GM19455 (cell line): ENCODE data around the gene TPM1.
"Not testable (repeated sequence)": the region's sequence is repeated elsewhere in the genome, so short reads cannot be mapped to it uniquely, and the experiment has no call there.

Experiments
- ATAC-seq: cut with Tn5 transposase; IDR thresholded peaks from one replicate; pipeline ENCODE4 v1.9.1; 2021; ENCODE audit not compliant: unreplicated experiment

Gene TPM1

DNA sequence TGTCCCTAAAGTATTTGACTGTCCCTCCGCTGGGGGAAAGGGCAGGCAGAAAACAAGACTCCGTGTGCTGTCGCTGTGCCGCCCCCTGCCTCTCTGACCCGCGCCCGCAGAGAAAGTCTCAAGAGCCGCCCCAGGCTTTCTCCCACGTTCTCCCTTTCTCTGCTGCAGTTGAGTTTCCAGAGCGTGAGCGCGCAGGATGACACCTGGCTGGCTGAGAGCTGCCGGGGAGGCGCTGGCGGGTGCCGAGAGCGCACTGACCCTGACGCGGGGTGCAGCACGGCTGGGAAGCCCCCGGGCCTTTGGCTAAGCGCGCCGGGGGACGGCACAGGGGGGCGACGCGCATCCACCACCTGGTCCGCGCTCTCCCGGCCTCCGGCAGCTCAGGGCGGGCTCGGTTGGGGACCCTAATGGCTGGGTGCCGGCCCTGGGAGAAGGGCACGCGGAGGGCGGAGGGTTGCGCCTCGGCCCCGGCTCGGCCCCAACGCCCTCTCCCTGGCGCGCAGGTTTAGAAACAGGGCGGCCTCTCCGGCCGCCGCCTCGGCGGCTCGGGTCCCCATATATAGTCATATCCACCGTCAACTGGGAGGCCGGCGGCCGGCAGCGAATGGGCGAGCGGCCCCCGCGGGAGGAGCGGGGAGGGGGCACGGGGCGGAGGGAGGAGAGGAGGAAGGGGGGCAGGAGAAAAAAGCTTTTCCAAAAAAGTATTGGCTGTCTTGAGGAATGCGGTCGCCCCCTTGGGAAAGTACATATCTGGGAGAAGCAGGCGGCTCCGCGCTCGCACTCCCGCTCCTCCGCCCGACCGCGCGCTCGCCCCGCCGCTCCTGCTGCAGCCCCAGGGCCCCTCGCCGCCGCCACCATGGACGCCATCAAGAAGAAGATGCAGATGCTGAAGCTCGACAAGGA lies at the start of gene TPM1:
TSS of gene TPM1 (plus strand) at position 774 of the 903 bp plus-strand sequence. CDS start at position 857, 83 bp downstream.
- no peak for ATAC-seq

DNA sequence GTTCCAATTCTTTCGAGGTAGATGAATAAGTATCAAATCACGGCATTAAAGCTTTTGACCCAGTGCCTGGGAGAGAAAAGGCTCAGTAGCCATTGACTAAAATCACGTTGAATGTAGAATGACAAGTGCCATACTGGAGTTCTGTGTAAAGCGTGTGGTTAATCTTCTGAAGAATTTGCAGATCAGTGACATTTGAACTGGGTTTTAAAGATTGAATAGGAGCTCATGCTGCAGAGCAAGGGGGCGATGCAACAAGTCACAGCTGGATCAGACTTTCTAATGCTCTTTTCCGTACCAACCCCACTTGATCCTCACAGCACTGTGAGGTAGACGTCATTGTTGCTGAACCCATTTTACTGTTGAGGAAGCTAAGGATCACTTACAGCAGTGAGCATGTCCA lies 49.5 kb upstream of the TPM1 start:
- ATAC-seq, result no peak

DNA sequence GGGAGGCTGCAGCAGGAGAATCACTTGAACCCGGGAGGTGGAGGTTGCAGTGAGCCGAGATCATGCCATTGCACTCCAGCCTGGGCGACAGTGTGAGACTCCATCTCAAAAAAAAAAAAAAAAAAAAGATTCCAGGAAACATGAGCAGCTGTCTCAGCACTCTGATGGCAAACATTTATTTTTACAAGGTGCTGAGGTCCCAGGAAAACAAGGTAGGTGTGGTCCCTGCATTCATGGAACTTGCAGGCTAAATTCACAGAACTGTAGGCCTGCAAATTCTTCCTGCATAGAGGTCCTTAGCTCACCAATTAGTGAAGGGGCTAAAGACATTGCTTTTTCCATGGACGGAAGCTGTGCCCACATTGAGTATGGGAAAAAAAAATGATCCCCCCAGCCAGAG lies 48.9 kb upstream of the TPM1 start:
- ATAC-seq, result not testable (repeated sequence)

DNA sequence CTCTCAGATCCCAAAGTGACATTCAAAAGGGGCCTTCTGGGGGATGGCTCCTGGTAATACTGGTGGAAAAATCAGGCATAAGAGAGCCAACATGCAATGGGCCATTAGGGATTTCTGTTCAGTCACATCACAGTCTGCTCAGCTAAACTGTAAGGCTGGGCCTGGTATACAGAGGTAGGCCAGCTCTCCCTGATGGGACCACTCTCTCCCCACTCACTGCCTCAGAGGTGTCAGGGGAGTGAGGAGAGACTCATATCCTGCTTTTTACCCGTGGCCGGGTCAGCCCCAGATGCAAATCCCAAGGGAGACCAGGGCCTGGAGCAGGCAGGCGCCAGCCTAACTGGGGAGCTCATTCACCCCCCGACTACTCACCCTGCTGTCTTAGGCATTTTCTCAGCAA lies 48.1 kb upstream of the TPM1 start:
- ATAC-seq, result no peak

DNA sequence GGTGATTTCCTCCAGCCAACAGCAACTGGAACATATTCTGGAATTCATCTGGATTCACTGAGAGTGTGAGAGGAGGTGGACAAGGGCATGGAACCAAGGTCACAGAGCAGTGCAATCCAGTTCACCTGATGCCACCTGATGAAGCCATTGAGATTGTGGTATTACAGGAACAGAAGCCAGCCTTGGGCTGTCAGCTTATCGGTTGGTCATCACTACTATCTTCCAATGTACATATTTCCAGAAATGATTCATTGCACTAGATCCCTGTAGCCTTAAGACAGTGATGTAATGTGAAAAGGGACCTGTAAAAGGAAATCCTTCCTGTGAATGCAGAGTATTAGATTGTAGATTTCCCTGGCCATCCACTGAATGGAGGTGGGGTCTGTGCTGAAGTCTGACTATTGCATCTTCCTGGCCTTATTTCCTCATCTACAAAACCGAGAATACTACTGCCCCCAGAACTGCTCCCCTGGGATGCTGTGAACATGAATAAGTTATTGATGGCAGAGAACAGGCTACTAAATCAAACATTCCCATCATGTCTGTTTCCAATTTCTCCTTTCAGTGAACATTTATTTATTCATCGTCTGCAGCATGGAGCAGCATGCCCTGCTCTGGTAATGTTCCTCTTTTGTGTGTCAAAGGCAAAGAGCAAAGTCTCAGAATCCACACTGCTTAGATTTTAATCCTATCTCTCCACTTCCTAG lies 47.4 kb upstream of the TPM1 start:
- no peak for ATAC-seq

DNA sequence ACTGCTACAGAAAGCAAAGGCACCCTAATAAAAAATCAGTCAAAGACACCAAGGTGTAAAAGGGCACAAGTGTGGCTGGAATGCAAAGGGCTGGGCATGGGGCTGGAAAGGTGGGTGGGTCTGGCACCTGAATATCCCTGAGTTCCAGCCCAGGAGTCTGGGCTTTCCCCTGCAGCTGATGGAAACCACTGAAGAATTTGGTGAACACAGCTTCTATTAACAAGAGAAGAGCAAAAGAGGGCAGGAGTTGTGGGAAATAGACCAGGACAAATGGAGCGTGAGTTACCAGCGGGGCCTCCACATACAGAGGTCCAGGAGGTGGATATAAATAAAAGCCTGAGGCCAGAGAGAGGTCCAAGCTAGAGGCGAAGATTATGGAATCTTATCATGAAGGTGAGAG lies 45.1 kb upstream of the TPM1 start:
- ATAC-seq, result no peak

DNA sequence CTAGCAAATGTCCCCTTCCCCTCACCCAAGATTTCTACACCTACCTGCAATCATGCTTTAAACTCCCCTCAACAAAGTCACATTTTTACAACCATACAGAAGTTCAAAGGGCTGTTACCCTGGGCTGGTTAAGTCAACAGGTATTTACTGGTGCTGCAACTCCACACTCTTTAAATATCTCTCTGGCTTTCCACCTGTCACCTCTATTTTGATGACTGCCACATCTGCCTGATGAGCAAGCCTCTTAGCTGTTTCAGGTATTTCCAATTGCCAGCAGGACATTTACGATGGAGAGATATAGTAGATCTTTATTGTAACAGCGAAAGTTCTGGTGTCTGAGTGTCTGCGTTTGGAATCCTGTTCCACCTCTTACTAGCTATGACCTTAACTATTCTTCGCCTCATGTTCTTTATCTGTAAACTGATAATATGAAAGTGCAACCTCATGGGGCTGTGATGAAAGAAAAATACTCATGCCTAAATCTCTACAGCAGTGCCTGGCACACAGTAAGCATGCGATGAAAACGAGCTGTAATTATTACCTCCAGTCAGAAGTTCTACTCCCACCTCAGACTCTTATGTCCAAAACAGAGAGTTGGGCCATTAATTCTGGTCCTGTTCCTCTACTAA lies 44.2 kb upstream of the TPM1 start:
- no peak for ATAC-seq

DNA sequence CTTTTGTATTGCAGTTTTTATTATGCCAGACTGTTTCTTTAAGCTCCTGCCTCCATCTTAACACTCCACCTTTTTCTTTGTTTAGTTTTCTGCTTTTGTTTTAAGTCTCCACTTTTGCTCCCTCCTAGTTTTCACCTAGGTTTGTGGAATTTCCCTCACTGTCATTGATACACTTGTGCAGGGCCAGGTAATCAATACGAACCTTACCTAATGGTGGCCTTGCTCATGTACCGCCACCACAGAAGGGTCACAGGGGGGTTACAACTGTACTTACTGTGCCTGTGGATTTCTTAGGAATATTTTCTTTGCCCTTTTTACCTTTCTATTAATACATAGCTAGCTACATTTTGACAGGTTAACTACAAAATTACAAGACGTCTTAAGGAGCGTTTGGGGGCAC lies 43.4 kb upstream of the TPM1 start:
- ATAC-seq, result no peak

DNA sequence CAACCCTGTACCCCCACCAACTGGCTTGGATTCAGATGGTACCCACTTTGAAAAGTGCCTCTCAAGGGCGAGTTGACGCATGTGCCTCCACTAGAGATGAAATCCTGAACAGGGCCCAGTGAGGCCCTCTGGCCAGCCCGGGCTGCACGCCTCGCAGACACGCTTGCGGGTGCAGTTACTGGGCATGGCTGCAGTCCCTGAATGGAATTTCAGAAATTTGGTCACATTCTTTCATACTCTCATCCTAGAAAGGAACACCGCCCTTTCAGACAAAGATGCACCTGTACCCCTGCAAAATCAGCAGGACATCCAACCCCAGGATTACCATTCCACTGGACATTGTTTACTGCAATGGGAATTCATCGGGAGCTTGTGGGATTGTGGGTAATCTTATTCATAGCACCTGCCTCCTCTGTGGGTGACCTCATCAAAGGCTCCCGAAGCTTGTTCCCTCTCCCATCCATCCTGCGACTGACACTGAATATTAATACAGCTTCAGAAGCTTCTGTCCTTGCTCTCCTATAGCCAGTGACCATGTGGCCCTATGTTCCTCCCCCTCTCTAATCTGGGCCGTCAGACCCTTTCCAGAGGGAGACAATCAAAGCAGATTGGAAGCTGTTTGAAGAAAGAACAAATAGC lies 42.5 kb upstream of the TPM1 start:
- ATAC-seq, result no peak

DNA sequence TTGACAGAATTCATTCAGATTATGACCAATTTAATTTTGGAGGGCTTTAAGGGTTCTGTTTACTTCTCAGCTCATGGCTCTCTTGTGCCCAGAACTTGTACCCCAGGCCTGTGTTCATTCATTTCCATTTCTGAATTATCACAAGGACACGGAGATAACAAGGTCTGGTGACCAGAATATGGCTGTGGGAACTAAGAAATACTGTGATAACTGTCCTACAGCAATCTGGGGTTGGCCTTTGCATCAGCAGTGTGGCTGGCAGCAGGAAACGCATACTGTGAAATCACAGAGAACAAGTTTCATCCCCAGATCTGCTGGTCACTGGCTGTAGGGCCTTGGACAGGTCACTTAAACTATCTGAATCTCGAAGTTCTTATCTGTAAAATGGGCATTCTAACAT lies 41.8 kb upstream of the TPM1 start:
- ATAC-seq, result no peak

DNA sequence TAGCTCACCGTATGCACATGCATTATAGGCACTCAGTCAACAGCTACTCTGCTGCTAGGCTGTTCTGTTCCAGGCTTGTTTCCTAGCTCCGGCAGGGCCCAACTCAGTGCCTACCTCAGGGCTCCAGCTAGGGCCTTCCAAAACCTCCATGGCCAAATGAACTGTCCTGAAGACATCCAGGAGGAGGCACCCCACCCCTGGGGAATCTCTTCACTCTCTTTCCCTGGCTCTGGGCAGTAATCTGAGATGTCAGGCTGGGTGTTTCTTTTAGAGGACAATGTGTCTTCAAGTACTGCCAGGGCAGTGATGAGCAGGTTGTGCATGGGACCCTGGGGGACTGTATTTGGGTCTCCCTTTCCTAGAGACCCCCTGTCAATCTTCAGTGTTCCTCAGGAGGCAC lies 38.3 kb upstream of the TPM1 start:
- ATAC-seq, result no peak

DNA sequence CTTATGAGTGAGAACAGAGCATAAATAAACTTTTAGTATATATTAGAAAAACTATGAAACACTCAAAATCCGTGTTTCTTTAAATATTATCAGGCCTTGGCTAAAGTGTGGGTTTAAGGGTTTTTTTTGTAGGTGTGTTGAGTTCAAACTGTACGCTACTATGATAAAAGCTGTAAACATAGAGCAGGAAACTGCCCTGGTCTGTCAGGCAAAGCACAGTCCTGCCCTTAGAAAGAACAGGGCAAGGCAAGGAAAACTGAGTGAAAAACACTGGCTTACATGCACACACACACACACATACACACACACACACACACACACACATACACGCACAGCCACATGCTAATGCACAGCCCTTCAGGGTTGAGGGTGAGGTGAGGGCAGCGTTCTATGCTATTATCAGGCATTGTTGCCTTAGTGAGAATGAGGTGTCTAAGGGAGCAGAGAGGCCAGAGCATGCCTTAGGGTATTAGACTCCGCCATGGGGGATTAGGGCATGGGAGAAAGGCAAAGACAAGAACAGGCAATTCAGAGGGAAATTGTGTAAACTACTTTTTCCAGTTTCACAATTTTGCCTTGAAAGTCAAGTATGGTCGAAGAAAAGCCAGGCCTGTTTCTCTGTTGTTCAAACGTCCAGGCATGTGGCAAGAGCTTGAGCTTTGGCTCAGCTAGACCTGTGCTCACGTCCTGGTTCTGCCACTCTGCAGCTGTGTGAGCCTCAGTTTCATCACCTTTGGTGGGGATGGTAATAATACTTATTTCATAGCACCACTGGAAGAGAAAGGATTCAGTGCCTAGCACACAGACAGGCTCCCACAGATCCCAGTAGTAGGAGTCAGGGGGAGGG lies 36.3 kb upstream of the TPM1 start:
- ATAC-seq, result no peak

DNA sequence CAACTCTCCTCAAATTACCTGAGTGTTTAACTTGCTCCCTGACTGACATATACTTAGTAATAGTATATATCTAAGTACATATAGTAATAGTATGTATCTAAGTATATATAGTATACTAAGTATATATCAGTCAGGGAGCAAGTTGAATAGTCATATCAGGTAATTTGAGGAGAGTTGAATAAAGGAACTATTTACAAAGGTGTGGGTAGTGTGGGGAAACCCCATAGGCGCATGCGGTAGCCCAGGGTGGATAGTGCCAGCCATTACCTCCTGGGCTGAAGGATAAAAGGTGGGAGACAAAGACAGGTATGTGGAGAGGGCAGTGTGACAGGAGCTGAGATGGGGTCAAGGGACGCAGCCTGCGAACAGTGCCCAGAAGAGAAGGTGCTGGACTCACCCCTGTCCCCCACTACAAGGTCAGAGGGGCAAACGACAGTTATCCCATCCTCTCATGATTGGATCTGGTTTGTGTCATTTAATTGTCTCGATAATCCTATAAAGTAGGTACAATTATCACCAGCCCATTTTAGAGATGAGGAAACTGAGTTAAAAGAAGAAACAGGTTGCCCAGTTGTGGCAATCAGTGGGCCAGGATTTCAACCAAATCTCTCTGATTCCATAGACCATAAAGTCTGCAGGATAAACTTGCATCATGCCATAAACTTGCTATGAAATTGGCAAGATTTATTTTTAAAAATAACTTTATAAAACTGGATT lies 34.1 kb upstream of the TPM1 start:
- no peak for ATAC-seq

DNA sequence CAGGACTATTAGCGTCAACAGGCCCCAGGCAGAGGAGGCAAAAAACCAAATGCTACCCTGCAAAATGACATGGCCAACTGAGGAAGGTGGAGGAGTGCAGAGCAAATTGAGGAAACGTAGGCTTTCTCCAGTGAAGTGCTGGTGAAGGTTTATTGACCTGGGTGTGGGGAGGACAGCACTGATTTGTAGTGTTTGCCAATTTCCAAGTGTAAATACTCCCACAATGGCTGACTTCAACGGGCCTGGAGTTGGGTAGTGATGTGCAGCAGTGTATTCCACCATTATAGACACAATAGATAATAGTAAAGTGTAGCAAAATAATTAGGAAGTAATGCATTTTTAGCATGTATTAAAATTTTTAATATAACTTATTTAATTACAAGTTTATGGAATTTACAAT lies 32.2 kb upstream of the TPM1 start:
- no peak for ATAC-seq

DNA sequence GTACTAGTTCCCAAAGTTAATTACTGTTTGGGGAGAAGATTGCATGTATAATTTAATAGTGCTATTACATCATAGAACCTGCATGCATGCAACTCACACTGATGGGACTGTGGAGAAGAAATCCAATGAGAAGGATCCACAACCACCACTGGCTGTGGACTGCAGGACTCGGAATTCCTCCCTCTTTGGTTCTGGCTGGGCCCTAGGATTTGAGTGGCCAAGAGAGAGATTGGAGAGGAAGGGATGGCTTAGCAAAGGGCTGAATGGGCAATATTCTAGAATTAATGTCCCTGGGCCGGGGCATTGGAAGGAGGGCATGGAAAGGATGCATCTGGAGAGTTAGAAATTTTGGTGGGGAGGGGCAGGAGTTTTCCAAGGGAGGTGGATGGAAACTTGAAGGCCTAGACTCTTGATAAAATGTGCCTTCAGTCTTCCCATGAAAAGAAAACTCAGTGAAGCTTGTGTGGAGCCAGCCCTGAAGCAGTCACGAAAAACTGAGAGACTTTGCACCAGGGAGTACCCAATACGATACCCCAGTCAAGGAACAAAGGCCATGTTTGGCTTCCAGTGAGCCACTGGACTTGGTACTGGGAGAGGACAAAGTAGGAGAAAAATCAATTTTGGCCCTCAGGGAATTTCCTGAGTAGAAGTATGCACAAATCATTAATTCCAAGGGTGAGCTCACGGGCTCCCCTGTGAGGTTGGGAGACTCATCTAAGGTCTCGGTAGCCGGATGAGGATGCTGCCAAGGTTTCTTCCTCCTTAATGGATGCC lies 31.4 kb upstream of the TPM1 start:
- no peak for ATAC-seq

DNA sequence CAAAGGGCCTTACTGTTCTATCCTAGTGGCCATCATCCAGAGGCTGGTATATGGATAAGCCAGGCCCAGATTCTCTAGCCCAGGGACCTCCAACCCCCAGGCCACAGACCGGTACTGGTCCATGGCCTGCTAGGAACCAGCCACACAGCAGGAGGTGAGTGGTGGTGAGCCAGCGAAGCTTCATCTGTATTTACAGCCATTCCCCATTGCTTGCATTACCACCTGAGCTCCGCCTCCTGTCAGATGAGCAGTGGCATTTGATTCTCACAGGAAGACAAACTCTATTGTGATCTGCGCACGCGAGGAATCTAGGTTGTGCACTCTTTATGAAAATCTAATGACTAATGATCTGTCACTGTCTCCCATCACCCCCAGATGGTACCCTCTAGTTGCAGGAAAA lies 30.1 kb upstream of the TPM1 start:
- ATAC-seq, result no peak

DNA sequence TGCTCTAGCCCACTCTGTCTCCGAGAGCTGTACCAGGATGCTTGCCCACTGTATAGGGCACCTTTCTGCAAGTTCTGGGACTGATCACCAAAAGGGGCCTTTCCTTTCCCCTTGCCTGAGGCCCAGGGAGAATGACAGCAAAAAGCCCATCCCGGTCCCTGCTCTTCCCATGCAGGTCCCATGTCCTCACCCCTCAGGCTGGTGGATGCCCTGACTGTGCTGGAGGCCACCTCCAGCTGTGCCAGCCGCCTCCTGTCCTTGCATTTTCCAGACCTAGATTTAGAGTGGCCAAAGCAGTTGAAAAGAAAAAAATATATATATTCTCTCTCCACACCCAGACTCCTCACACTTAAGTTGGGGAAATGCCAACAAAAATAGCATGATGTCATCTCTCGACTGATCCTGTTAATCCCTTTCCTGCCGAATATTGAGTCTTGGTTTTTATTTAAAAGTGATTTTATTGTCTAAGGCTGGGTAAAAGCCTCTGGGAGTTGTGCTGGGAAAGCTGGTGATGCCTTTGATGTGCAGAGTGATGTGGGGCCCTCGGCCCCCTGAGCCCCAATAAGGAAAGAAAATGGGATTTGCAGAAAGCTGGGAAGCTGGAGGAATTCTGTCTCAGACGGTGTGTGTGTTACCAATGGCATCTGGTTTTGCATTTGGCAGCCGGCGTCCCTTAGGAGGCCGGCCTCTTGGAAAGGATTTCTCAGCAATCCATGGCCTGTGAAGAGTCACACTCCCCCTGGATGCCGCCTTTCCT lies 29.3 kb upstream of the TPM1 start:
- ATAC-seq, result no peak

DNA sequence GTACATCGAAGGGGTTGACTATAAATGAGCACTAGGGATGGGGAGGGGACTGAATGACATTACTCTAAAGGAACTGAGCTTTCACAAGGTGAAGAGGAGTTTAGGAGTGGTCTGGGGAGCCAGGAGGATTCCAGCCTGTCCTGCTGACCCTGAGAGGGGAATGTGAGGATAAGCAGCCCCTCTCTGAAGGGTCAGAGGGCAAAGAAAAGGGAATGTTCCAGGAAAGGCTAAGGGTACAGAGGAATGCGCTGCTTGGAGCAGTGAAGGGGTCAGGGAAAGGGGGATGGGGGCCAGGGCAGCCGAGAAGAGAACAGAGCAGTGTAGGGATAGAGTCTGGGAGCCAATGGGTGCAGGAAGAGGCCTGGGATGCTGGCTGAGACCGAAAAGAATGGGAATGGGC lies 28.0 kb upstream of the TPM1 start:
- no peak for ATAC-seq
